IMR-90 (cell line): Measurements from ENCODE around the gene C14orf180. TPM values are rescaled to one million over a fixed set of nuclear protein-coding genes. Genes with fewer than 3 reads are reported as not detected.

ENCODE experiments used
- ATAC-seq: fragments of 200-7000 bp; cut with Tn5 transposase; 2 replicates; pipeline ENCODE4 v1.9.1; 2020; ENCODE audit warnings: low read depth, mild to moderate bottlenecking, moderate library complexity
- BruUV-seq: library from RNA; stranded (reverse); fragments of 400-500 nt; replicated peaks from 2 replicates; lab custom pipeline; 2021; lab: Mats Ljungman, UMichigan
- CTCF ChIA-PET: fragments of 300-600 bp; formaldehyde crosslinking; extraction: SDS; loops from one replicate; lab custom pipeline; 2021; ENCODE audit warnings: antibody characterized with exemption; lab: Yijun Ruan, JAX
- POLR2A ChIA-PET: fragments of 300-600 bp; sonication (Branson Sonifier 250); formaldehyde crosslinking; loops from one replicate; lab custom pipeline; 2022; ENCODE audit warnings: antibody characterized with exemption; ENCODE audit not compliant: unreplicated experiment; lab: Charles Lee
- DNase-seq: peaks from one replicate; pipeline ENCODE4 v3.0.0; 2013
- H2AFZ ChIP-seq: replicated peaks from 2 replicates; pipeline ENCODE3; 2013; ENCODE audit warnings: low read length, mild to moderate bottlenecking; ENCODE audit not compliant: poor library complexity
- H2AK5ac ChIP-seq: 2 replicates; pipeline ENCODE4 v1.6.1; 2013; ENCODE audit warnings: low read depth, low read length, inconsistent platforms
- H2AK9ac ChIP-seq: replicated peaks from 2 replicates; pipeline ENCODE3; 2013; ENCODE audit warnings: mild to moderate bottlenecking, low read depth, low read length, moderate library complexity; ENCODE audit not compliant: poor library complexity
- H2BK120ac ChIP-seq: 2 replicates; pipeline ENCODE4 v1.6.1; 2013; ENCODE audit warnings: low read depth, low read length, inconsistent platforms
- H2BK15ac ChIP-seq: 3 replicates; pipeline ENCODE4 v1.6.1; 2013; ENCODE audit warnings: low read depth, low read length, inconsistent platforms
- H2BK20ac ChIP-seq: 2 replicates; pipeline ENCODE4 v1.6.1; 2013; ENCODE audit warnings: low read depth, mild to moderate bottlenecking, inconsistent platforms, low read length, moderate library complexity
- H2BK5ac ChIP-seq: 2 replicates; pipeline ENCODE4 v1.6.1; 2013; ENCODE audit warnings: mild to moderate bottlenecking, low read depth, low read length, inconsistent platforms; ENCODE audit not compliant: poor library complexity, severe bottlenecking
- H3K14ac ChIP-seq: replicated peaks from 2 replicates; pipeline ENCODE4 v1.6.1; 2013; ENCODE audit warnings: low read depth, low read length, inconsistent platforms
- H3K18ac ChIP-seq: 2 replicates; pipeline ENCODE4 v1.6.1; 2013; ENCODE audit warnings: low read depth, low read length, control low read depth
- H3K23ac ChIP-seq: 2 replicates; pipeline ENCODE4 v1.6.1; 2013; ENCODE audit warnings: low read depth, low read length, inconsistent platforms
- H3K27ac ChIP-seq: 2 replicates; pipeline ENCODE4 v1.5.1; 2013; ENCODE audit warnings: mild to moderate bottlenecking, control low read depth, low read length; ENCODE audit not compliant: insufficient read depth
- H3K27me3 ChIP-seq: 2 replicates; pipeline ENCODE4 v1.6.1; 2013; ENCODE audit warnings: low read length; ENCODE audit not compliant: control insufficient read depth, insufficient read depth
- H3K36me3 ChIP-seq: 2 replicates; pipeline ENCODE4 v1.6.1; 2013; ENCODE audit warnings: low read length, mixed read lengths; ENCODE audit not compliant: control insufficient read depth, insufficient read depth
- H3K4ac ChIP-seq: 2 replicates; pipeline ENCODE4 v1.6.1; 2013; ENCODE audit warnings: low read depth, low read length, inconsistent platforms
- H3K4me1 ChIP-seq: 2 replicates; pipeline ENCODE4 v1.6.1; 2013; ENCODE audit warnings: low read length, mixed read lengths; ENCODE audit not compliant: control insufficient read depth, insufficient read depth
- H3K4me2 ChIP-seq: 2 replicates; pipeline ENCODE4 v1.6.1; 2013; ENCODE audit warnings: low read depth, mild to moderate bottlenecking, control low read depth, low read length, moderate library complexity
- H3K4me3 ChIP-seq: 2 replicates; pipeline ENCODE4 v1.5.1; 2013; ENCODE audit warnings: low read depth, mild to moderate bottlenecking, control low read depth, low read length, moderate library complexity; ENCODE audit not compliant: insufficient read depth
- H3K56ac ChIP-seq: 2 replicates; pipeline ENCODE4 v1.6.1; 2013; ENCODE audit warnings: low read length, inconsistent platforms; ENCODE audit not compliant: insufficient read depth; ENCODE audit errors: extremely low read depth
- H3K79me1 ChIP-seq, 2 experiments: 2 replicates each; pipeline ENCODE4 v1.6.1; 2013; ENCODE audit warnings: low read length in 2 of 2, inconsistent platforms in 1 of 2, low read depth in 1 of 2
- H3K9ac ChIP-seq: 2 replicates; pipeline ENCODE4 v1.6.1; 2013; ENCODE audit warnings: low read depth, low read length, control low read depth
- H3K9me1 ChIP-seq: 2 replicates; pipeline ENCODE4 v1.6.1; 2013; ENCODE audit warnings: low read length, inconsistent platforms; ENCODE audit not compliant: insufficient read depth
- H3K9me3 ChIP-seq: 2 replicates; pipeline ENCODE4 v1.6.1; 2013; ENCODE audit warnings: low read length; ENCODE audit not compliant: control insufficient read depth, insufficient read depth
- H4K20me1 ChIP-seq: 2 replicates; pipeline ENCODE4 v1.6.1; 2013; ENCODE audit warnings: low read length, inconsistent platforms; ENCODE audit not compliant: insufficient read depth
- H4K5ac ChIP-seq: 2 replicates; pipeline ENCODE4 v1.6.1; 2013; ENCODE audit warnings: mild to moderate bottlenecking, low read depth, low read length, control low read depth
- H4K8ac ChIP-seq, 2 experiments: 2 replicates each; pipeline ENCODE4 v1.6.1; 2013; ENCODE audit warnings: low read depth in 2 of 2, low read length in 2 of 2, control low read depth in 1 of 2, inconsistent platforms in 1 of 2
- H4K91ac ChIP-seq: 2 replicates; pipeline ENCODE4 v1.6.1; 2013; ENCODE audit warnings: low read depth, low read length, inconsistent platforms; ENCODE audit not compliant: insufficient read depth
- BHLHE40 ChIP-seq: fragments of 150-350 bp; IDR thresholded peaks from 2 replicates; pipeline ENCODE4 v1.6.1; 2016; ENCODE audit warnings: mild to moderate bottlenecking, low read depth, low read length
- ELK1 ChIP-seq: fragments of 150-350 bp; IDR thresholded peaks from 2 replicates; pipeline ENCODE4 v1.6.1; 2016; ENCODE audit warnings: low read depth, mild to moderate bottlenecking, low read length, moderate library complexity, borderline replicate concordance
- FOS ChIP-seq: fragments of 150-350 bp; IDR thresholded peaks from 2 replicates; pipeline ENCODE4 v1.6.1; 2016; ENCODE audit warnings: low read depth, low read length
- MXI1 ChIP-seq: IDR thresholded peaks from 2 replicates; pipeline ENCODE4 v1.6.1; 2012; ENCODE audit warnings: low read depth, mild to moderate bottlenecking, low read length, moderate library complexity, borderline replicate concordance
- RFX5 ChIP-seq: IDR thresholded peaks from 2 replicates; pipeline ENCODE4 v1.8.0; 2012; ENCODE audit warnings: low read depth, mild to moderate bottlenecking, low read length, moderate library complexity
- SMC3 ChIP-seq: fragments of 150-350 bp; IDR thresholded peaks from 2 replicates; pipeline ENCODE4 v1.6.1; 2016; ENCODE audit warnings: low read depth, mild to moderate bottlenecking, antibody characterized with exemption, low read length, moderate library complexity
- WGBS, 2 experiments: methylation state at CpG; one replicate each; pipeline versions ENCODE4 v1.1.5 to v1.1.7; 2013; ENCODE audit warnings: missing lambda C conversion rate in 2 of 2; ENCODE audit not compliant: insufficient read length in 1 of 2; ENCODE audit errors: extremely low coverage in 2 of 2; 5-methylcytosine and 5-hydroxymethylcytosine counted together
- dilution Hi-C: fragments of 300-500 bp; cut with HindIII; formaldehyde crosslinking; loops from one replicate; pipeline ENCODE4 v1.14.3; 2018; ENCODE audit warnings: low sequenced_read_pairs; ENCODE audit not compliant: unreplicated experiment
- in situ Hi-C: fragments of 300-500 bp; cut with MboI; formaldehyde crosslinking; loops from 3 replicates; pipeline ENCODE4 v1.14.3; 2019; ENCODE audit warnings: low sequenced_read_pairs, inconsistent platforms, mixed read lengths
- intact Hi-C: fragments of 100-400 bp; cut with micrococcal nuclease; formaldehyde crosslinking; loops from 2 replicates; pipeline ENCODE4 v1.10.0; 2022
- polyA plus RNA-seq, 3 experiments: library from polyadenylated mRNA; depleted of rRNA; stranded (reverse); fragments of >200 nt; gene quantifications; 2 replicates each; pipeline ENCODE4 v1.2.3, GENCODE V29; 2012; ENCODE audit warnings: low replicate concordance in 1 of 3
- total RNA-seq: library from RNA; depleted of rRNA; stranded (reverse); fragments of >200 nt; gene quantifications from 2 replicates; pipeline ENCODE4 v1.2.3, GENCODE V29; 2012
- TF ChIP-seq, protein P1 (sequence below): fragments of 150-350 bp; IDR thresholded peaks from 2 replicates; pipeline ENCODE4 v1.6.1; 2017; ENCODE audit warnings: mild to moderate bottlenecking, antibody characterized with exemption, low read length, low read depth

The C14orf180 gene
- total and polyA plus RNA-seq, 2 of the 4 experiments (the other 2 are of a cell fraction), result not detected

GRCh38 chr14:104557086-104557485 is 22.5 kb upstream of the C14orf180 start:
- Histone ChIP-seq H2BK15ac (no peak overlapping the region), H4K20me1 (no peaks in the 10 kb centered on the region), H3K36me3 (no peaks in the 10 kb centered on the region), H3K4me3 (no peak overlapping the region), H3K79me1 (no peaks in the 10 kb centered on the region), H2BK20ac (no peak overlapping the region), H3K4ac (no peak overlapping the region), H3K4me2 (no peak overlapping the region), H3K27me3 (peaks cover 6% of the 10 kb centered on the region; the same call in 1 of the 2 replicates), H2AFZ (no peak overlapping the region), H2BK120ac (no peak overlapping the region), H3K14ac (no peak overlapping the region), H4K5ac (no peak overlapping the region), H4K91ac (no peak overlapping the region), H3K9ac (no peak overlapping the region), H2AK5ac (no peak overlapping the region), H3K4me1 (no peaks in the 10 kb centered on the region), H3K56ac (no peak overlapping the region), H3K23ac (no peak overlapping the region), H2AK9ac (no peak overlapping the region), H4K8ac (no peak overlapping the region), H3K9me3 (no peaks in the 10 kb centered on the region), H2BK5ac (no peak overlapping the region), H3K27ac (no peak overlapping the region), H3K18ac (no peak overlapping the region), H3K9me1 (no peaks in the 10 kb centered on the region)
- ChIA-PET POLR2A (no interaction called here), CTCF (no interaction called here)
- TF ChIP-seq ELK1, result no peak
- TF ChIP-seq RFX5, result no peak
- no peak for TF ChIP-seq BHLHE40
- TF ChIP-seq SMC3, result no peak
- TF ChIP-seq, protein P1, sequence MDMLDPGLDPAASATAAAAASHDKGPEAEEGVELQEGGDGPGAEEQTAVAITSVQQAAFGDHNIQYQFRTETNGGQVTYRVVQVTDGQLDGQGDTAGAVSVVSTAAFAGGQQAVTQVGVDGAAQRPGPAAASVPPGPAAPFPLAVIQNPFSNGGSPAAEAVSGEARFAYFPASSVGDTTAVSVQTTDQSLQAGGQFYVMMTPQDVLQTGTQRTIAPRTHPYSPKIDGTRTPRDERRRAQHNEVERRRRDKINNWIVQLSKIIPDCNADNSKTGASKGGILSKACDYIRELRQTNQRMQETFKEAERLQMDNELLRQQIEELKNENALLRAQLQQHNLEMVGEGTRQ, result no peak
- no peak for TF ChIP-seq MXI1
- TF ChIP-seq FOS, result no peak
- intact Hi-C loops, result no loop called here
- no peak for ATAC-seq
- dilution Hi-C loops, result no loop called here
- DNase-seq, result no peak
- BruUV-seq, result no TSS peak
- in situ Hi-C loops, result loop anchor here (25.0 kb wide), 1 partner anchor 470 kb away; the partner anchor contains the start of gene ASPG
- WGBS, 2 experiments, result no CpG with 5 or more reads among the region's 5 CpGs
